Superior temporal gyrus (tissue), 1 donor: Measurements from ENCODE around the gene KSR2.
A peak's percentile ranks its signal among the peaks of the same experiment; 100 is the strongest.

Experiments used
- DNase-seq: peaks from one replicate; pipeline ENCODE4 v3.0.0-alpha.2; 2016; ENCODE audit errors: extremely low spot score

Gene KSR2

DNA sequence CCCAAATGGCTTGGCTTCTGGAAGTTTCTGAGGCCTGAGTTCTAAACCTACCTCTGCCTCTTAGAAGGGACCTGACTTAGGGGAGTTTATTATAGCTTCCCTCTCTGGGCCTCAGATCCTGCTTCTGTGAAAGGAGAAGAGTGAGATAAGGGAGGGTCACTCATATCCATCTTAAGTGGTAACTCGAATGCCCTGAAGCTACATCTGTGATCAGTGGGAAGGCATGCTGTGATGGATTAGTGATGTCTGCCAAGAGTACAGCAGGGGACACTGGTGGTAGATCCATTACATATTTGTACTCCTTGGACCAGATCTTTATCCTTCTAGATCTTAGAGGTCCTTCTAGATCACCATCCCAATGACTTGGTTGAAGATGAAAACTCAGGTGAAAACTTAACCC lies 509.6 kb downstream of the KSR2 start:
- no peak for DNase-seq

DNA sequence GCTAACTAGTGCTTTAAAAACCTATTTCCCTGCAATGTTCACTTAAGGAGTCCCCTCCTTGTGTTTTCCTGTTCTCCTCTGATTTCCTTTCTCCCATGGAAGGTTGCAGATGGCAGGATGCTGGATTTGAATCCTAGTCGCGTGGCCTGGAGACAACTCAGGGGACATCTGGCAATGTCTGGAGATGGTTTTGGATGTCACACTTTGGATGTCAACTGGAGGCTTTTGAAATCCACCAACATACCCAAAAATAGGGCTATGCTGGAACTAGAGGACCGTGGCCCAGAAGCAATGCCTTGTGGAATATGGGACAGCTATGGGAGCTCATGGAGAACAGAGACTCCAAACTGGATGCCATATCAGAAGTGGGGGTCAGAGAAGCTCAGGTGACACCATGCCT lies 511.6 kb downstream of the KSR2 start:
- DNase-seq, result no peak

DNA sequence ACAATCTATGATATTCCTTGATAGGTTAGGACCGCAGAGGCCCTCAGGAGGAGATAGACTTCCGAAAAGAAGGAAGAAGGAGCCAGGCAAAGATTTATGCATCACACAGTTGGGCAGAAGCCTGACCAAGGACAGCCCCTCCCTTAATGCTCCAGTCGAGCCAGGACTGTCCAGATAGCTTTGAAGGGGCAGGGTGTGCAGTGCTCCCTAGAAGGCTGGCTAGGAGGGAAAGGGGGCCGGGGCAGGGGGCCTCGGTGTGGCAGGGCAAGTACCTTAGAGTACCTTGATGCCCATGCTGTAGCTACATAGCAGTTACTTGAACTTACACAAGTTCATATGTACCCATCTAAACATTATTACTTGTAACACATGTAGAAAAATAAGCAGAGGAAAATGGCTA lies 512.7 kb downstream of the KSR2 start:
- no peak for DNase-seq

DNA sequence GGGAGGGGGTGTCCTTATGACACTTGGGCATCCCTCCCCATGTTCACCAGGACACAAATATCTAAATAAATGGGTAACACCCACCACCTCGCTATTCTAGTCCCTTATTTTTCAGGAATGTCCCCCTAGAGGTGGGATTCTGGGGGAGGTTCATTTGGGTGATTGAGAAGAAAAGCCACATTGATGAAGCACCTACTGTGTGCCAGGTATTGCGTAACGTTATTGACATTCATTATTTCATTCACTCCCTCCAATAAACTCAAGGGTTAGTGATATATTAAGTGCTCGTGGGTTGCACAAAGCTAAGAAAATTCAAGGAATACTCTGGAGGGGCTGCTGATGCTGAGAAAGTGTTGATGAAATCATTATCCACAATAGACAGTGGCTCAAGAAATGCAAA lies 514.8 kb downstream of the KSR2 start:
- DNase-seq, result no peak

DNA sequence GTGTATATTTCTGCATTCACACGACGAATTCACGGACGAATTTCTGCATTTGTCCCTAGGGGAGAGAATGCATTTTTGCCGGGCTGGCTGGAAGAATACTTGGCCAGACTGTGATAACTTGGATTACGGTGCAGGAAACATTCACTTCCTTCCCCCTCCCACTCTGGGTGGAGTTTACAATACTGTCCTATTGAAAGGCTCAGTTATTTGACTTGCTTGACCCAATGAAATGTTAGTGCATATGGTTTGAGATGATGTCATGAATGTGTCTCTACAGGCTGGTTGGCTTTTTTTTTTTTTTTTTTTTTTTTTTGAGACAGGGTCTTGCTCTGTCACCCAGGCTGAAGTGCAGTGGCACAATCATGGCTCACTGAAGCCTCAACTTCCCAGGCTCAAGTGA lies 516.7 kb downstream of the KSR2 start:
- no peak for DNase-seq

DNA sequence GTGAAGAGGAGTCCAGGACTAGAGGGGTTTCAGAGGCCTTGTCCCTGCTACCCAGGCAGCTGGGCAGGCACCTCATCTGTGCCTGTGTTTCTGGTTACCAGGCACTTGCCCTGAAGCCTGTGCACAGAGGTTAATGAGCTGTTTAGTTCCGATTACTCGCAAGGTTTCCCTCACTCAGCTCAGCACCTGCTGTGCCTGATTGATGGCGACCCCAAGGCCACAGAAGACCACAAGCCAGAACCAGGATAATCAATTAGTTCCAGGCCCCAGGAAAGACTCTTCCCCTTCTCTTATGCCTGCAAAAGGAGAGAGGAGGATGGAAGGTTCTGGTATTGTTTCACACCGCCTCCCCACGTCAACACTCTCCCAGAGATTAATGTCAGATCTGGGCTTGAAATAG lies 518.6 kb downstream of the KSR2 start:
- DNase-seq, result no peak

DNA sequence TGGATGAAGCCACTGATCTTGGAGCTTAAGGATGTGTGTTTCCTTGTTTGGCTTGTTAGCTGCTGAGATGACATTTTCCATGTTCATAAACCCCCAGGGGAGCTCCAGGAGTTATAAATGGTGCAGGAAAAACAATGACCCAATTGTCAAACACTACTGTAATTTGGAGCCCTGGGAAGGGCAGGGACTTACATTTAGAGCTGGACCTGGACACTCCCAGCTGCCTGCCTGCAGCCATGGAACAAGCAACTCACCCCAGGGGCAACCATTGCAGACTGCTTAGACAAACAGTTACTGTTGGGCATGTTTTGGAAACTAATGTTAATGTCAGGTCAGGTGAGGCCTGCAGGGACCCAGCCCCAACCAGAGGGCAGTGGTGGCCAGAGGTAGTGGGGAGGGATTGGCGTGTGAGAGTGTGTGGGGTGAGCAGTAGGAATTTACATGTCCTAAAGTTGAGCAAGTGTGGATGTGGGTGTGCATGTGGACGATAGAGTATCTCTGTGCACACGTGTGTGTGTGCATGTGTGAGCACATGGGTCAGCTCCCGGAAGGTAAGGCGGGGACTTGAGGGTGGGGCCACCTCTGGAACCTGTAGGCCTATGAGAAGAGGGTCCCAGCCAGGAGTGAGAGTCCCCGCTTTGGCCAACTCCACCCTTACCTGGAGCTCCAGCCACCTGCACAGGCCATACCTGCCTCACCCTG lies 521.0 kb downstream of the KSR2 start:
- no peak for DNase-seq

DNA sequence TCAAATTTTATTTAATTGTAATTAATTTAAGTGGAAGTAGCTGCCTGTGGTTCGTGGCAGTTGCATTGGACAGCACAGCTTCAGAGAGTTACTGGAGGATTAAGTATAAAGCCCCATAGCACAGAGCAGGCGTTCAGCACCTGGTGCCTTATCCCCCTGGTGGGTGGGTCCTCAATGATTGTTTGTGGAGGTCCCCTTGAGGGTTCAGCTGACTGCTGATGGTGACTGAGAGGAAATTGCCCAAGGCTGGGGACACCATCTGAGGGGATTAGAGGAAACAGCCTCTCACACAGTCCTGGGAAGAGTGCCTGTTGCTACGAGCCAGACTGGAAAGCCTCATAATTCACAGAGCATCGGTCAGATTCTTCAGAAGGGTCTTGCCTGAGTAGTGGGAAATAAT lies 524.0 kb downstream of the KSR2 start:
- no peak for DNase-seq

DNA sequence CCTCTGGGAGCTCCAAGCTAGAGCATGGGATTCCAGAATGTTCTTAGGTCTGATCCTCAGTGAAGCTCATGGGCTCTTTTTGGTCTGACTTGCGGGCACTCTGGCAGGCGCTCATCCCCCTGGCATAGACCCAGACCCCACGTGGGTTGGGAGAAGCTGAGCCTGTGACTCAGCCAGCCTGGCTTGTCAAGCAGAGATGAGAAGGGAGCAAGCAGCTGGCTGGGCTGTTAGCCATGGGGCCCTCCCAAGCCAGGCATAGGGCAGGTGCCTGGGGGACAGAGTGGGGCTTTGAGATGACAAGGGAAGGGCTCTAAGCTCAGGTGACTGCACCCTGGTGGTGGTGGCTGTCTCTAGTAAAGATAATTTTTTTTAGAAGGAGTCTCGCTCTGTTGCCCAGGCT lies 527.0 kb downstream of the KSR2 start:
- peak; percentile 22 for DNase-seq

DNA sequence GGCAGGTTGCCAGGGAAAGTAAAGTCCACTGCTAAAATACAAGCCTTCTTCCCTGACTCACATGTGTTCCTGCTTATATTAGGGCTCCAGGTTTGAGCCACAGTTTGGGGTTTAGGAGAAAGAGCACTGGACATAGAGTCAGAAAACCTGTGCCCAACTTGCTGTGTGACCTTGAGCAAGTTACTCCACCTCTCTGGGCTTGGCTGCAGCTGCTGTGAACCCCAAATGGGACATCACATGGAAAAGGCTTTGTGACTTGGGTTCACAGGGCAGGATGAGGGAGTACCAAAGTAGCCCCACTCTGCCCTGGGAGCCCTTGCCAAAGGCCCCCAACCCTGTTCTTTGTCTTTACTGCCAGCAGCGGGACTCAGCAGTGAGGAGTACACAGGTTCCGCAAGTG lies 528.4 kb downstream of the KSR2 start:
- DNase-seq, result no peak

DNA sequence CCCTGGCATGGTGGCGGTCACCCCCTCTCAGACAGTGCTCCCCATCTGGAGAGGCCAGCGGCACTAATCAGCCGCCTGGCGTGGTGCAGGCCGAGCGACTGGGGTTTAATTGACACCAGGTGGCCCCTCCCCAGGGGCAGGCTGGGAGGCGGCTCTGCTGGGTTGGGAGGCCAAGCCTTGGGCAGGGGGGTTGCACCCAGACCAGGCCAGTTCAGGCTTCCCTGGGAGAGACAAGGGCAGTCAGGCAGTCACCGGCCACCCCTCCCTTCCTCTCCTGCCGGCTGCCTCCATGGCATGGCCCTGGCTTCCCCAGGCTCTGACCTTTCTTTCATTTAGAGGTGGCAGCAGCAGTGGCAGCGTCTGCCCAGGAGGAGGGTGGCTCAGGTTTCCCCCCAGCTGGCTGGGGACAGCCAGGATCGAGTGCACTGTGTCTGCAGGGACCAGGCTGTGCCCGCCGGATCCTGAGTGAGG lies 529.2 kb downstream of the KSR2 start:
- DNase-seq, result no peak

DNA sequence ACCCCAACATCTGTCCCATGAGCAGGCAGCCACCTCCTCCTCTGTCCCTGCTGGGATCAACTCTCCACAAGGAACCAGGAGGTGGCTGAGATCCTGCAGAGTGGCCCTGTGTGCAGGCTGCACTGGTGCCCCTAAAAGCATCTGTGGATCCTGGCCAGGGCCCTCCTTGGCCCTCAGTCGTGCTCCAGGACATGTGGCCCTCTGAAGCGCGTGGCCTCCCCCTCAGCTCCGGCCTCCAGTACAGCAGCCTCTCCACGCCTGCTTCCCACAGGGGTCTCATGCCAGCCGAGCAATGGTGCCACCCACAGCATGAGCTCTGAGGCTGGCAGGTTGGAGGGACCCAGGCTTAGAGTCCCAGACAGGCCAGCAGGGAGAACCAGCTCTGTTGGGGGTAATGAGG lies 530.0 kb downstream of the KSR2 start:
- no peak for DNase-seq

DNA sequence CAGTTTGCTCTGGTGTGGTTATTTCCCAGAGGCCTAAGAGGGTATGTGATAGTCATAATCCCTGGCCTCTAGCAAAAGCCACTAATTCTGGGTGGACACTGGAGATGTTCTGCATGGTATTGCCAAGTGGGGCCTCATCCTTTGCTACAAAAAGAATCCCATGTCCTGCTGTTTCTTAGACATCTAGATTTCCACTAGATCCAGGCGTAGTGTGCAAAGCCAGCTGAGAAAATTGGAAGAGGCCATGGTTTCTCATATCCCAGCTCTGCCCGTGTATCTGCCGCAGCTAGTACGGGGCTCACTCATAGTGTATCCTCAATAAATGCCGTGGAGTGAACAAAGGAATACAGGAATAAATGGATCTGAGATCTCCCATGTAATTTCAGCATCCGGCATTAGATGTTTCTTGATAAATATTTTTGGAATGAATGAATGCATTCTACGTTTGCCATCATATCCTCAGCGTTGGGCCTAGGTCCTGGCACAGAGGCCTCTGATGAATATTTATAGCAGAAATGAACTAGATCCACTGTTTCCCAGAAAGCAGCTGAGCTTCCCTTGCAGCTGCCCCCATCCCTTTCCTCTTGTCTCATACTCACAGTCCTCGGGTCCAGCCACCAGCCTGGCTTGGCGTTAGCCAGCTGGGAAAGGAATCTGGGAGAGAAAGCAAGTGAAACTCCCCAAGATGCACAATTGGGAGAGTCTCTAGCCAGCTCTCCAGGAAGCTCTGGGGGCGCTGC lies 531.1 kb downstream of the KSR2 start:
- DNase-seq, result peak; percentile 74

DNA sequence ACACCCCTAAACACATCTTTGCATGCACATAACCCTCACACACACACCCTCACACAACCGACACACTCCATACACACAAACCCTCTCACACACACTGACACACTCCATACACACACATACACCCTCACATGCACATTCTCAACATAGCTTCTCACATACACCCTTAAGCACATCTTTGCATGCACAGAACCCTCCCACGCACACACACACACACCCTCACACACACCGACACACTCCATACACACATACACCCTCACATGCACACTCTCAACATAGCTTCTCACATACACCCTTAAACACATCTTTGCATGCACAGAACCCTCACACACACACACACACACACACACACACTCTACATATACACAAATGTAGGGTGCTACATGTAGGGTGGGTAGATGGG lies 534.9 kb downstream of the KSR2 start:
- no peak for DNase-seq

DNA sequence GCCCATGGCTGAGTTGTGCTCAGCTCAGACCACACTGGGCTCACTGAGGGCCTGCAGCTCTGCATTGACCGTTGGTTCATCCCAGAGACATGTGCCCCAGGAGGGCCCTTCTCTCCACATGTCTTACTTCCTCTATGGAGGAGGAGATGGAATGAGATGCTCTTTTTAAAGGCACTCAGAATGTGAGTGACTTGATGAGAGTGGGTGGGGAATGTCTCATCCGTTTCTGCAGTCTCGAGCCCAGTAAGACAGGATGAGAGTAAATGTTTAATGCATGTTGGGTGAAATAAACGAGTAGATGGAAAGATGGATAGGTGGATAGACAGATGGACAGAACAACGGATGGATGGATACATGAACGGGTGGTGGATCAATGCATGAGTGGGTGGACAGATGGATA lies 538.5 kb downstream of the KSR2 start:
- DNase-seq, result peak; percentile 18

DNA sequence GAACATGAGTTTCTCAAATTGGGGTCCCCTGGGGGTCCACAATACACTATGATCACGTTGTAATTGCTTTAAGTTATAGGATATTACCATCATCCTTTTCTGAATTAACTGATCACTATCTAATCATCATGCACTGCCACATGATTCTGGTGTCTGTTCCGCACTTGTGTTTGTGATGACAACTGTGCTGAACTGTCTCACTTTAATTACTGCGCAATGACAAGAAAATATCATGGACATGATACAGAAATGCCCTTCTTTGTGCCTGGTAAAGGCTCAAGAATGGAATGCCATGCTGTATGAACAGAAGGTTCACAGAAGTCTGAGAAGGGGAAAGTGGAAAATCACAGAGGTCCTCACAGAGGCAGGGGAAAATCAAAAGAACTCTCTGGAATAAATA lies 541.6 kb downstream of the KSR2 start:
- no peak for DNase-seq

DNA sequence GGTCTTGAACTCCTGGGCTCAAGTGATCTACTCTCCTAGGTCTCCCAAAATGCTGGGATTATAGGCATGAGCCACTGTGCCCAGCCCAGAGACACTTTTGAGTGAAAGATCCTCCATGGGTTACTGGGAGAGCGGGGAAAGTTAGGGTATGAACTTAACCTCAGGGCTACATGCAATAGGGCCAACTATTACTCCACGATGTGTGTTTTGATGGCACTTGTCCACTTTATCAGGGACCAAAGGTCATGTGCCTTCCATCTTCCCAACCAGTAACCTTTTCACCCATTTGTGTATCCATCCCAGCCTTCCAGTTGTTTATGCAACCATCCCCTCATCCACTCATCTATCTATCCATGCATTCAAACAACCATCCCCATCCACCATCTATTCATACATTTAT lies 546.8 kb downstream of the KSR2 start:
- DNase-seq, result no peak

DNA sequence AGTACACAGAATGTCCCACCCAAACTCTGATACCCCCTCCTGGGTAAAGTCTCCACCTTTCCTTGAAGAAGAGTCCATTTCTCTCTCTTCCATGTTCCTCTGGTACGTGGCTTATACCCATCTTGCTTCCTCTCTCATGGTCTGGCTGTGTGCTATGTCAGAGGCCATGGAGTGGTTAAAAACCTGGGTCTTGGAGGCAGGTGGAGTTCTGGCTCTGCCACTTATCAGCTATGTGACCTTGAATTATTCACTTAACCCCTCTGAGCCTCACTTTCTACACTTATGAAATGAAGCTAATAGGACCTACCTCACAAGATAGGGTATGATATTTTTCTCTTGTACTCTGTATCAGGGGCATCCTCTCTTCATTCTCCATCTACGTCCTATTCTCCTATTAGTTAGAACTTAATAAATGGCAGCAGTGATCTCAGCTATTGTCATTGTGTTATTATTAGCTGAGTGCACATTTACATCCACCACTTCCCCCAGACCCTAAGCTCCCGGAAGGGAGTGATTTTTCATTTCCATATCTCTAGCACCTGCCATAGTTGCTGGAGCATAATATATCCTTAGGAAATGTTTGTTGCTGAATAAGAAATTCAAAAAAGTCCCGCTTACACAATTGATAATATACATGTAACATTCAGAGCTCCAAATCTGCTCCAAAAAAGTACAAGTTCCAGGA lies 547.6 kb downstream of the KSR2 start:
- DNase-seq, result no peak

DNA sequence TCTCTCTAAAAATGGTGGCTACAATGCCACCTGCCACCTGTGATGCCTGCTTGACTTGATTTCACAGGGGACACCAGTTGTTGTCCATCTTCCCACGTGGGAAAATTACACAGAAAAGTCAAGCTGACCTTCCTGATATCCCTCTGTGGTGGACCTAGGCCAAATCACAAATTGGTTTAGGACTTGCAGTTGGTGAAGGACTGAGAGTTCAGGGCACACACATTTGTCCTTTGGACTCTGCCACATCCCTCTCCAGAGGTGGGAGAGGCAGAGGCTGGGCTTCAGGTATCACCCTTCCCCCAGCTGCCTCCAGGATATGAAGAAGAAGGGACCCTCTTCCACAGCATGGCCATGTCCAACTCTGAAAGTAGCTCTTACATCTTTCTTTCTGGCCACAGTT lies 551.8 kb downstream of the KSR2 start:
- DNase-seq, result no peak

DNA sequence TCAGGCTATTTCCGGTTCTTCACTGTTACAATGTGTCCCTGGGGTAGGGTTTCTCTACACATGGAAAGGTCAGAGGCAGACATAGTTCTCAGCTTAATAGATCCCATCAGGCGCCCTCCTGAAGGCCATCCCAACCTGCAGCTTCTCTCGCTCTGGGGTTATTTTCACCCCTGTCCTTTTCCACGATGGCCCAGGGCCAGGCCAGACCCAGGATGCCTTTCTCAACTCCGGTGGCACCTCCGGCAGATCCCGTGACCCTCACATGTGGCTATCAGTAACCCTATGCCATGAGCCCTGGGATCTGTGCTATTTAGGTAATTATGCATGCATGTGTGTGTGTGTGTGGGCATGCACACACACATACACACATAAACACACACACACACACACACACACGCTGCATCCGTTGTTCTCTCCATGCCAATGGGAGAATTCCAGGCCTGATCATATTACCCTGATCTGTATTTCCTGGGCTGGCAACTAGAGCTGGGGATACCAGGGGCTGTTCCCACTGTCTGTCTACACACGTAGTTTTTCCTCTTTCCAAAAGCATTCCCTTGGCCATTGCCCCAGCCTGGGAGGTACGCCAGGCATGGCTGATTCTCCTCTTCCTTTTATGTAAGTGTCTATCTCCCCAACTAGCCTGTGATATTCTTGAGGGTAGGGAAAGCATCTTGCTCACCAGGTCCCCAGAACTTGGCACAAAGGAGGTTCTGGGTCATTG lies 556.2 kb downstream of the KSR2 start:
- no peak for DNase-seq

DNA sequence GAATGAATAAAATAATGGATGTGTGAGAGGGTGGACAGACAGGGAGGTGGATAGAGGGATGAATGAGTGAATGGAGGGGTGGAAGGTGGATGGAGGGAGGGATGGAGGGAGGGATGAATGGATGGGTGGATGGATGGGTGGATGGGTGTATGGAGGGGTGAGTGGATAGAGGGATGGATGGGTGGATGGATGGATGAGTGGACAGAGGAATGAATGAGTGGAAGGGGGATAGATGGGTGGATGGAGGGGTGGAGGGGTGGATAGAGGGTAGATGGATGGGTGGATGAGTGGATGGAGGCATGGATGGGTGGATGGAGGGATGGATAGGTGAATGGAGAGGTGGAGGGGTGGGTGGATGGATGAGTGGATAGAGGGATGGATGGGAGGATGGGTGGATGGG lies 559.5 kb downstream of the KSR2 start:
- no peak for DNase-seq

DNA sequence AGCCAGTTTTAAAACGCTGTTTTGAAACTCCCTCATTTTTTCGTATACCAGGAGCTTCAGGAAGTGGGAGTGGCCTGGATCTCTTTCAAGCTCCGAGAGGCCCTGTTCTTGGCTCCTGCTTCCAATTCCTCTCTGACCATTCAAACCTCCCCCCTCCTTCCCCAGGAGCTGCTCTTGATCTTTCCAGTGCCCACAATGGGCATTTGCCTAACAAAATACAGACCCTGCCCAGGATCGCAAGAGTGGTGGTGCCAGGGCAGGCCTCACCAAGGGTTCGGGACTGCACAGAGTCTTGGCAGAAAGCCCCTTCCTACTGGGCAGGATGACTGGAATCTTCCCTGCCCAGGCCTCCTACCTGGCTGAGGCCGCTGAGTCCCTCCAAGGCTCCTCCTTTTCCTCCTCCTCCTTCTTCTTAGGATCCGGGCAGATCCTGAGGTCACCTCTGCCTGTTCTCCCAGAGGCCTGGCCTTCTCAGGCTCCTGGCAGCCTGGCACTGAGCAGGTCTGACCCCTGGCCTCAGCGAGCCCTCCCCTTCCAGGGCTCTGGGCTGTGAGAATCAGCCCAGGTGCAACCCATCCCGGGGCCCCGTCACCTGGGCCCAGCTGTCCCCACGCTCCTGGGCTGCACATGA lies 560.5 kb downstream of the KSR2 start:
- peak; percentile 20 for DNase-seq
